Caco-2 (cell line): ENCODE measurements around the gene PLXDC1. TPM values are rescaled to one million over a fixed set of nuclear protein-coding genes. Genes with fewer than 3 reads are reported as not detected.

ENCODE experiments used
- BruUV-seq: library from RNA; stranded (reverse); fragments of 400-500 nt; replicated peaks from 2 replicates; lab custom pipeline; 2021; lab: Mats Ljungman, UMichigan
- CTCF ChIA-PET: fragments of 300-600 bp; sonication (Branson Sonifier 250); formaldehyde crosslinking; loops from one replicate; lab custom pipeline; 2022; ENCODE audit warnings: antibody characterized with exemption; lab: Charles Lee
- POLR2A ChIA-PET: fragments of 300-600 bp; sonication (Branson Sonifier 250); formaldehyde crosslinking; loops from one replicate; lab custom pipeline; 2022; ENCODE audit warnings: antibody characterized with exemption; lab: Charles Lee
- DNase-seq, 2 experiments: peaks; one replicate each; pipeline versions ENCODE4 v3.0.0 to v3.0.0-alpha.2; 2020 to 2022
- H3K27me3 ChIP-seq: replicated peaks from 2 replicates; pipeline ENCODE4 v1.6.0; 2011; ENCODE audit warnings: low read length; ENCODE audit not compliant: control insufficient read depth, insufficient read depth
- H3K36me3 ChIP-seq: 2 replicates; pipeline ENCODE4 v1.5.1; 2011; ENCODE audit warnings: low read length; ENCODE audit not compliant: control insufficient read depth, insufficient read depth
- H3K4me1 ChIP-seq: fragments of 250-450 bp; sonication (Bioruptor Pico); 2 replicates; pipeline ENCODE4 v1.5.1; 2020; ENCODE audit warnings: mild to moderate bottlenecking
- H3K4me3 ChIP-seq: 2 replicates; pipeline ENCODE4 v1.5.1; 2011; ENCODE audit warnings: low read depth, mild to moderate bottlenecking, control low read depth, low read length
- H3K9me3 ChIP-seq: fragments of 250-450 bp; sonication (Bioruptor Pico); 2 replicates; pipeline ENCODE4 v1.5.1; 2020; ENCODE audit warnings: mild to moderate bottlenecking, moderate library complexity
- H3K27ac Mint-ChIP-seq: one replicate; pipeline ENCODE4 v1.8.0; 2022; ENCODE audit warnings: mixed read lengths; ENCODE audit not compliant: unreplicated experiment
- H3K27me3 Mint-ChIP-seq: one replicate; pipeline ENCODE4 v1.8.0; 2022; ENCODE audit warnings: mixed read lengths; ENCODE audit not compliant: insufficient read depth, unreplicated experiment
- H3K36me3 Mint-ChIP-seq: one replicate; pipeline ENCODE4 v1.8.0; 2022; ENCODE audit warnings: mild to moderate bottlenecking, mixed read lengths; ENCODE audit not compliant: insufficient read depth, unreplicated experiment
- H3K4me1 Mint-ChIP-seq: one replicate; pipeline ENCODE4 v1.8.0; 2022; ENCODE audit warnings: low read depth, mixed read lengths; ENCODE audit not compliant: unreplicated experiment
- H3K4me3 Mint-ChIP-seq: one replicate; pipeline ENCODE4 v1.8.0; 2022; ENCODE audit warnings: mild to moderate bottlenecking, moderate library complexity, mixed read lengths; ENCODE audit not compliant: unreplicated experiment
- H3K9me3 Mint-ChIP-seq: one replicate; pipeline ENCODE4 v1.8.0; 2022; ENCODE audit warnings: mixed read lengths; ENCODE audit not compliant: unreplicated experiment
- CTCF ChIP-seq, 2 experiments: fragments of 200-600 bp in 1 of 2; IDR thresholded peaks; 1 replicate in 1 of 2; 2 replicates in 1 of 2; pipeline versions ENCODE4 v1.5.1 to v1.8.0; 2011 to 2022; ENCODE audit warnings: antibody characterized with exemption in 1 of 2, control low read depth in 1 of 2, inconsistent platforms in 1 of 2, low read depth in 1 of 2, low read length in 1 of 2, mild to moderate bottlenecking in 1 of 2, moderate library complexity in 1 of 2; ENCODE audit not compliant: insufficient read depth in 1 of 2, severe bottlenecking in 1 of 2, unreplicated experiment in 1 of 2
- intact Hi-C: fragments of 100-400 bp; cut with micrococcal nuclease; formaldehyde crosslinking; loops from one replicate; pipeline ENCODE4 v1.10.0; 2022; ENCODE audit not compliant: unreplicated experiment
- total RNA-seq: library from RNA; stranded (reverse); gene quantifications from 2 replicates; pipeline ENCODE4 v1.2.3, GENCODE V29; 2022

Gene PLXDC1
- total RNA-seq, 1 experiment from 2014 or later = 0.14 TPM

- Histone ChIP-seq H3K27me3 (no peaks in the 10 kb centered on the region), H3K4me3 (no peak overlapping the region), H3K9me3 (no peaks in the 10 kb centered on the region), H3K36me3 (no peaks in the 10 kb centered on the region), H3K4me1 (peaks cover 21% of the 10 kb centered on the region)
- H3K4me3 Mint-ChIP-seq = no peak overlapping the region
- intact Hi-C loops = no loop called here
- no TSS peak for BruUV-seq
- no peaks in the 10 kb centered on the region for H3K36me3 Mint-ChIP-seq
- H3K9me3 Mint-ChIP-seq = no peaks in the 10 kb centered on the region
- no peaks in the 10 kb centered on the region for H3K27me3 Mint-ChIP-seq
- DNase-seq = no peak
- H3K27ac Mint-ChIP-seq = no peak overlapping the region
- CTCF ChIA-PET = interaction anchor here (0.6 to 1.4 kb wide), 14 partner anchors 8 to 346 kb away, joined by 3 to 28 read pairs (median 4); partner anchors contain the start of gene RPL19
- POLR2A ChIA-PET = interaction anchor here (0.7 kb wide), 1 partner anchor 35 kb away, joined by 12 read pairs; the partner anchor contains the start of gene RPL19
- H3K4me1 Mint-ChIP-seq = peaks cover 23% of the 10 kb centered on the region
- TF ChIP-seq CTCF (IDR thresholded peaks at IDR 0.05; ENCODE audit: insufficient read depth in 1 of 2, low read depth in 1 of 2, low read length in 1 of 2, severe bottlenecking in 1 of 2, unreplicated experiment in 1 of 2) = no peak
These were observed 13.9 kb upstream of the PLXDC1 start for GRCh38 chr17:39165178-39165840.

GRCh38 chr17:39164675-39165143, 13.3 kb upstream of the PLXDC1 start:
- Mint-ChIP-seq H3K9me3 (no peaks in the 10 kb centered on the region), H3K27ac (no peak overlapping the region), H3K27me3 (no peaks in the 10 kb centered on the region), H3K4me3 (no peak overlapping the region), H3K36me3 (no peaks in the 10 kb centered on the region), H3K4me1 (peaks cover 23% of the 10 kb centered on the region)
- peak; percentile 76 to 86 for TF ChIP-seq CTCF (IDR thresholded peaks at IDR 0.05; ENCODE audit: insufficient read depth in 1 of 2, low read depth in 1 of 2, low read length in 1 of 2, severe bottlenecking in 1 of 2, unreplicated experiment in 1 of 2)
- POLR2A ChIA-PET = interaction anchor here (0.7 kb wide), 1 partner anchor 35 kb away, joined by 12 read pairs; the partner anchor contains the start of gene RPL19
- H3K9me3 ChIP-seq = no peaks in the 10 kb centered on the region
- no peaks in the 10 kb centered on the region for H3K36me3 ChIP-seq
- peak; percentile 79 to 80 for DNase-seq
- H3K27me3 ChIP-seq = no peaks in the 10 kb centered on the region
- BruUV-seq = no TSS peak
- CTCF ChIA-PET = interaction anchor here (0.6 to 1.4 kb wide), 14 partner anchors 8 to 345 kb away, joined by 3 to 28 read pairs (median 4); partner anchors contain the start of gene RPL19
- H3K4me1 ChIP-seq = peaks cover 21% of the 10 kb centered on the region
- intact Hi-C loops = no loop called here
- no peak overlapping the region for H3K4me3 ChIP-seq

- no peak for TF ChIP-seq CTCF (IDR thresholded peaks at IDR 0.05; ENCODE audit: insufficient read depth in 1 of 2, low read depth in 1 of 2, low read length in 1 of 2, severe bottlenecking in 1 of 2, unreplicated experiment in 1 of 2)
- Mint-ChIP-seq H3K4me1 (peaks cover 19% of the 10 kb centered on the region), H3K9me3 (no peaks in the 10 kb centered on the region), H3K27ac (no peak overlapping the region), H3K36me3 (no peaks in the 10 kb centered on the region), H3K27me3 (no peaks in the 10 kb centered on the region), H3K4me3 (no peak overlapping the region)
- Histone ChIP-seq H3K27me3 (no peaks in the 10 kb centered on the region), H3K4me3 (no peak overlapping the region), H3K9me3 (no peaks in the 10 kb centered on the region), H3K36me3 (no peaks in the 10 kb centered on the region), H3K4me1 (peaks cover 18% of the 10 kb centered on the region)
- no TSS peak for BruUV-seq
- no peak for DNase-seq
- ChIA-PET CTCF (interaction anchor here (0.8 kb wide), 1 partner anchor 188 kb away, joined by 3 read pairs; no protein-coding TSS in a partner anchor), POLR2A (interaction anchor here (0.6 kb wide), 1 partner anchor 13 kb away, joined by 3 read pairs; no protein-coding TSS in a partner anchor)
- intact Hi-C loops = no loop called here
These were observed 10.5 kb upstream of the PLXDC1 start for GRCh38 chr17:39161962-39162361.
